A549 (cell line): ENCODE data around the gene CLSTN2. TPM values are rescaled to one million over a fixed set of nuclear protein-coding genes. Genes with fewer than 3 reads are reported as not detected.

Experiments
- ATAC-seq, 2 experiments: fragments of 200-7000 bp in 1 of 2; fragments of >200 bp in 1 of 2; cut with Nextera tagmentation in 1 of 2; cut with Tn5 transposase in 1 of 2; 3 replicates each; pipeline versions ENCODE4 v1.8.0 to v1.9.1; 2018 to 2020; ENCODE audit warnings: mild to moderate bottlenecking in 1 of 2, moderate library complexity in 1 of 2
- CTCF ChIA-PET: fragments of 300-600 bp; sonication (Branson Sonifier 250); formaldehyde crosslinking; extraction: SDS; loops from one replicate; lab custom pipeline; 2021; ENCODE audit warnings: antibody characterized with exemption, inconsistent platforms; lab: Yijun Ruan, JAX
- POLR2A ChIA-PET: fragments of 350-600 bp; formaldehyde crosslinking; extraction: SDS; loops from one replicate; lab custom pipeline; 2021; ENCODE audit warnings: antibody characterized with exemption, inconsistent platforms; lab: Yijun Ruan, JAX
- DNase-seq, 2 experiments: peaks; one replicate each; pipeline versions ENCODE4 v3.0.0 to v3.0.0-alpha.2; 2011 to 2016; ENCODE audit warnings: low read depth in 1 of 2, low spot score in 1 of 2
- FAIRE-seq: peaks from 2 replicates; lab custom pipeline; 2011; peaks lifted over from hg19 to GRCh38; lab: Jason Lieb, UNC
- H3K27ac ChIP-seq, 2 experiments: fragments of >200 bp; sonication (Bioruptor Twin); formaldehyde crosslinking; 3 replicates each; pipeline ENCODE4 v1.5.1; 2016 to 2017
- H3K4me1 ChIP-seq: fragments of >200 bp; sonication (Bioruptor Twin); formaldehyde crosslinking; 3 replicates; pipeline ENCODE4 v1.6.1; 2016
- H3K4me2 ChIP-seq: fragments of >200 bp; sonication (Bioruptor Twin); formaldehyde crosslinking; 3 replicates; pipeline ENCODE4 v1.6.1; 2016
- H3K4me3 ChIP-seq: fragments of >200 bp; sonication (Bioruptor Twin); formaldehyde crosslinking; 3 replicates; pipeline ENCODE4 v1.5.1; 2016
- H3K9me3 ChIP-seq: fragments of >200 bp; sonication (Bioruptor Twin); formaldehyde crosslinking; 3 replicates; pipeline ENCODE4 v1.6.1; 2016
- CBX2 ChIP-seq: fragments of 200-600 bp; sonication (generic); IDR thresholded peaks from 2 replicates; pipeline ENCODE4 v1.6.1; 2016; ENCODE audit warnings: low read depth, mild to moderate bottlenecking, borderline replicate concordance
- CBX8 ChIP-seq: fragments of 200-600 bp; sonication (generic); IDR thresholded peaks from 2 replicates; pipeline ENCODE4 v1.6.1; 2016
- CEBPB ChIP-seq, 2 experiments: fragments of >200 bp in 1 of 2; sonication (Bioruptor Twin) in 1 of 2; formaldehyde crosslinking in 1 of 2; IDR thresholded peaks; 2 replicates each; pipeline ENCODE4 v1.6.1; 2012 to 2016
- CHD2 ChIP-seq: fragments of 150-350 bp; IDR thresholded peaks from 2 replicates; pipeline ENCODE4 v1.6.1; 2014; ENCODE audit warnings: low read length; ENCODE audit not compliant: partially characterized antibody
- EHF ChIP-seq: fragments of 250-450 bp; sonication (Bioruptor Pico); IDR thresholded peaks from 2 replicates; pipeline ENCODE4 v1.5.0; 2020; ENCODE audit warnings: mild to moderate bottlenecking
- FOSL2 ChIP-seq, 2 experiments: fragments of 450-650 bp in 1 of 2; fragments of >200 bp in 1 of 2; sonication (Bioruptor Twin) in 1 of 2; formaldehyde crosslinking; IDR thresholded peaks; 2 replicates each; pipeline versions ENCODE4 v1.5.0 to v1.6.1; 2016 to 2020; ENCODE audit warnings: mild to moderate bottlenecking in 1 of 2, moderate library complexity in 1 of 2
- GATA3 ChIP-seq: IDR thresholded peaks from 2 replicates; pipeline ENCODE4 v1.6.1; 2012; ENCODE audit warnings: borderline replicate concordance
- HDAC2 ChIP-seq: fragments of 200-600 bp; sonication (generic); IDR thresholded peaks from 2 replicates; pipeline ENCODE4 v1.6.1; 2016
- HMGXB4 ChIP-seq: fragments of 250-450 bp; sonication (Bioruptor Pico); IDR thresholded peaks from 2 replicates; pipeline ENCODE4 v1.5.0; 2021; ENCODE audit warnings: mild to moderate bottlenecking, moderate library complexity, borderline replicate concordance
- HOXA7 ChIP-seq: fragments of 250-450 bp; sonication (Bioruptor Pico); IDR thresholded peaks from 2 replicates; pipeline ENCODE4 v1.5.0; 2020; ENCODE audit warnings: mild to moderate bottlenecking, moderate library complexity
- JUN ChIP-seq, 2 experiments: fragments of >200 bp; sonication (Bioruptor Twin); formaldehyde crosslinking; IDR thresholded peaks; 2 replicates in 1 of 2; 3 replicates in 1 of 2; pipeline ENCODE4 v1.6.1; 2016 to 2017
- MAFK ChIP-seq: fragments of 450-650 bp; IDR thresholded peaks from 2 replicates; pipeline ENCODE4 v1.6.1; 2014; ENCODE audit not compliant: partially characterized antibody
- POLR2A ChIP-seq: IDR thresholded peaks from 2 replicates; pipeline ENCODE4 v1.6.1; 2012; ENCODE audit warnings: mild to moderate bottlenecking, low read length
- RARB ChIP-seq: fragments of 250-450 bp; sonication (Bioruptor Pico); IDR thresholded peaks from 2 replicates; pipeline ENCODE4 v1.8.0; 2021; ENCODE audit warnings: mild to moderate bottlenecking, moderate library complexity
- RCOR1 ChIP-seq: fragments of 150-350 bp; IDR thresholded peaks from 2 replicates; pipeline ENCODE4 v1.6.1; 2014; ENCODE audit warnings: antibody characterized with exemption, low read length, low read depth
- REST ChIP-seq: fragments of 200-600 bp; sonication (generic); IDR thresholded peaks from 2 replicates; pipeline ENCODE4 v1.6.1; 2016; ENCODE audit warnings: antibody characterized with exemption, mild to moderate bottlenecking, moderate library complexity
- RFX5 ChIP-seq: fragments of 450-650 bp; IDR thresholded peaks from 2 replicates; pipeline ENCODE4 v1.7.1; 2014; ENCODE audit warnings: antibody characterized with exemption, mild to moderate bottlenecking, moderate library complexity
- SMC3 ChIP-seq: fragments of >200 bp; sonication (Bioruptor Twin); formaldehyde crosslinking; IDR thresholded peaks from 3 replicates; pipeline ENCODE4 v1.6.1; 2018; ENCODE audit warnings: inconsistent platforms
- SREBF2 ChIP-seq: fragments of 450-650 bp; IDR thresholded peaks from 2 replicates; pipeline ENCODE4 v1.6.1; 2014; ENCODE audit warnings: mild to moderate bottlenecking, moderate library complexity
- TP53 ChIP-seq: fragments of 250-450 bp; sonication (Bioruptor Pico); IDR thresholded peaks from 2 replicates; pipeline ENCODE4 v1.5.0; 2021; ENCODE audit warnings: mild to moderate bottlenecking, moderate library complexity
- ZFP36 ChIP-seq: fragments of 450-650 bp; IDR thresholded peaks from 2 replicates; pipeline ENCODE4 v1.6.1; 2014; ENCODE audit warnings: borderline replicate concordance; ENCODE audit not compliant: partially characterized antibody
- ZNF302 ChIP-seq: fragments of 250-450 bp; sonication (Bioruptor Pico); IDR thresholded peaks from 2 replicates; pipeline ENCODE4 v1.9.0; 2021; ENCODE audit warnings: inconsistent platforms, mild to moderate bottlenecking, moderate library complexity
- ZSCAN20 ChIP-seq: fragments of 250-450 bp; sonication (Bioruptor Pico); IDR thresholded peaks from 2 replicates; pipeline ENCODE4 v1.8.0; 2022; ENCODE audit warnings: mild to moderate bottlenecking, moderate library complexity
- WGBS: methylation state at CpG from one replicate; pipeline ENCODE4 v1.1.6; 2017; ENCODE audit errors: missing lambda C conversion rate; 5-methylcytosine and 5-hydroxymethylcytosine counted together
- polyA plus RNA-seq, 4 experiments: library from polyadenylated mRNA; depleted of rRNA in 3 of 4; stranded (reverse); fragments of >200 nt; fragmentation: RNase III in 1 of 4; extraction: RNeasy Plus Mini Kit Qiagen cat#74134 plus additional on column Dnase treatment in 1 of 4; gene quantifications; 2 replicates in 3 of 4; 3 replicates in 1 of 4; pipeline ENCODE4 v1.2.3, GENCODE V29; 2011 to 2017
- TF ChIP-seq, protein P1 (sequence below): IDR thresholded peaks from 2 replicates; pipeline ENCODE4 v1.6.1; 2012; ENCODE audit warnings: low read depth, borderline replicate concordance
- TF ChIP-seq, protein P2 (sequence below): IDR thresholded peaks from 2 replicates; pipeline ENCODE4 v1.6.1; 2012

Gene CLSTN2
- polyA plus RNA-seq, 2 of the 4 experiments (the other 2 are of a cell fraction), result 0.03 to 0.04 TPM

GRCh38 chr3:140505876-140506275 lies 570.9 kb downstream of the CLSTN2 start (continued):
- TF ChIP-seq GATA3 (no peak), CBX2 (no peak)

GRCh38 chr3:140508550-140508949 lies 573.6 kb downstream of the CLSTN2 start:
- TF ChIP-seq ZNF302 (CRISPR knock-in tag) (no peak), HOXA7 (CRISPR knock-in tag) (no peak), POLR2A (no peak), RFX5 (no peak), CBX2 (no peak), ZSCAN20 (CRISPR knock-in tag) (no peak), REST (no peak), JUN (IDR thresholded peaks at IDR 0.05) (no peak), CEBPB (IDR thresholded peaks at IDR 0.05) (no peak), SMC3 (no peak), TP53 (CRISPR knock-in tag) (no peak), FOSL2 (IDR thresholded peaks at IDR 0.05) (no peak), FOSL2 (CRISPR knock-in tag; IDR thresholded peaks at IDR 0.05) (no peak), CHD2 (no peak), RARB (CRISPR knock-in tag) (no peak)
- ChIA-PET POLR2A (no interaction called here), CTCF (no interaction called here)
- H3K4me1 ChIP-seq, result no peaks in the 10 kb centered on the region
- no peak overlapping the region for H3K4me3 ChIP-seq
- no peak overlapping the region for H3K27ac ChIP-seq
- WGBS, result 0% methylated on average over 3 of the region's 3 CpGs
- FAIRE-seq (no peak), DNase-seq (no peak), ATAC-seq (no peak)
- H3K4me2 ChIP-seq, result no peak overlapping the region
- no peaks in the 10 kb centered on the region for H3K9me3 ChIP-seq

DNA sequence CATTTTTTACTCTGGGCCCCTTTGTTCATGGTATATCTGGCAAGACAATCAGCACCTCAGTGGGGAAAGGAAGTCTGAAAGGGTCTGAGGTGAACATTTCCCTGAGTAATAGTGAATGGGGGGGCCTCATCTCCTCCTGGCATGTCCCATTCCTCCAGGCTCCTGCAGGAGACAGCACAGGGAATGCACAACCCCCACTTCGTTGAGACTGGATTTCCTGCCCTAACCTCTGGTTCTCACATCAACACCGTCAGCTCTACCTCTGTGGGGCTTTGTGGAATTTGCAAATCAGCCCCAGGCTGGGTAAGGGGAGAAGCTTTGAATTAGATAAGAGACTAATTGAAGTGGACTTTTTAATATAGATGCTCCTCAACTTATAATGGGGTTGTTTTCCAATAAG lies 574.5 kb downstream of the CLSTN2 start:
- no peak overlapping the region for H3K4me2 ChIP-seq
- no peak for TF ChIP-seq REST
- TF ChIP-seq EHF (CRISPR knock-in tag), result no peak
- no peak for TF ChIP-seq GATA3
- no peak for TF ChIP-seq SMC3
- TF ChIP-seq, protein P1, sequence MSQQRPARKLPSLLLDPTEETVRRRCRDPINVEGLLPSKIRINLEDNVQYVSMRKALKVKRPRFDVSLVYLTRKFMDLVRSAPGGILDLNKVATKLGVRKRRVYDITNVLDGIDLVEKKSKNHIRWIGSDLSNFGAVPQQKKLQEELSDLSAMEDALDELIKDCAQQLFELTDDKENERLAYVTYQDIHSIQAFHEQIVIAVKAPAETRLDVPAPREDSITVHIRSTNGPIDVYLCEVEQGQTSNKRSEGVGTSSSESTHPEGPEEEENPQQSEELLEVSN, result no peak
- TF ChIP-seq ZNF302 (CRISPR knock-in tag), result no peak
- no peak for TF ChIP-seq CHD2
- no peak for TF ChIP-seq MAFK
- TF ChIP-seq ZFP36, result no peak
- no peak for TF ChIP-seq ZSCAN20 (CRISPR knock-in tag)
- no peak for TF ChIP-seq CBX8
- no peak for TF ChIP-seq HMGXB4 (CRISPR knock-in tag)
- no peak for TF ChIP-seq RCOR1
- no peak for TF ChIP-seq SREBF2
- TF ChIP-seq, protein P2, sequence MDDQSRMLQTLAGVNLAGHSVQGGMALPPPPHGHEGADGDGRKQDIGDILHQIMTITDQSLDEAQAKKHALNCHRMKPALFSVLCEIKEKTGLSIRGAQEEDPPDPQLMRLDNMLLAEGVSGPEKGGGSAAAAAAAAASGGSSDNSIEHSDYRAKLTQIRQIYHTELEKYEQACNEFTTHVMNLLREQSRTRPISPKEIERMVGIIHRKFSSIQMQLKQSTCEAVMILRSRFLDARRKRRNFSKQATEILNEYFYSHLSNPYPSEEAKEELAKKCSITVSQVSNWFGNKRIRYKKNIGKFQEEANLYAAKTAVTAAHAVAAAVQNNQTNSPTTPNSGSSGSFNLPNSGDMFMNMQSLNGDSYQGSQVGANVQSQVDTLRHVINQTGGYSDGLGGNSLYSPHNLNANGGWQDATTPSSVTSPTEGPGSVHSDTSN, result no peak
- TF ChIP-seq FOSL2 (IDR thresholded peaks at IDR 0.05), result no peak
- no peak for TF ChIP-seq FOSL2 (CRISPR knock-in tag; IDR thresholded peaks at IDR 0.05)
- TF ChIP-seq CEBPB (IDR thresholded peaks at IDR 0.05), result no peak
- TF ChIP-seq HDAC2, result no peak
- TF ChIP-seq, all 56 proteins: peak for 0
- FAIRE-seq (no peak), ATAC-seq (no peak), DNase-seq (no peak)
- POLR2A ChIA-PET, result no interaction called here
- WGBS, result 3% methylated on average over 2 of the region's 2 CpGs
- Histone ChIP-seq H3K4me3 (no peak overlapping the region), H3K4me1 (no peaks in the 10 kb centered on the region), H3K9me3 (no peaks in the 10 kb centered on the region), H3K27ac (no peak overlapping the region)
- CTCF ChIA-PET, result no interaction called here
